ENCODE measurements around the gene PPM1H. TPM values are rescaled to one million over a fixed set of nuclear protein-coding genes. Genes with fewer than 3 reads are reported as not detected.

Gene PPM1H
- total RNA-seq, 1 donor from 2014 or later = 31.0 TPM

- Mint-ChIP-seq H3K27me3 (no peaks in the 10 kb centered on the region), H3K4me3 (no peak overlapping the region), H3K9me3 (no peaks in the 10 kb centered on the region), H3K27ac (no peak overlapping the region), H3K36me3 (peaks cover 36% of the 10 kb centered on the region), H3K4me1 (ENCODE audit: unreplicated experiment) (peaks cover 31% of the 10 kb centered on the region)
- TF ChIP-seq CTCF (conservative IDR thresholded peaks at IDR 0.05) = no peak
- no peak for DNase-seq (ENCODE audit: extremely low spot score, unreplicated experiment)
Measured at GRCh38 chr12:62660756-62661155, 274.2 kb downstream of the PPM1H start.

- Mint-ChIP-seq H3K36me3 (peaks cover 39% of the 10 kb centered on the region), H3K4me3 (no peak overlapping the region), H3K27me3 (no peaks in the 10 kb centered on the region), H3K4me1 (ENCODE audit: unreplicated experiment) (peaks cover 38% of the 10 kb centered on the region), H3K9me3 (no peaks in the 10 kb centered on the region), H3K27ac (no peak overlapping the region)
- DNase-seq (ENCODE audit: extremely low spot score, unreplicated experiment) = no peak
- TF ChIP-seq CTCF (conservative IDR thresholded peaks at IDR 0.05) = no peak
Measured at GRCh38 chr12:62659453-62660295, 275.3 kb downstream of the PPM1H start.

- DNase-seq (ENCODE audit: extremely low spot score, unreplicated experiment) = no peak
- no peaks in the 10 kb centered on the region for H3K27me3 Mint-ChIP-seq
- H3K9me3 Mint-ChIP-seq = no peaks in the 10 kb centered on the region
- H3K4me1 Mint-ChIP-seq (ENCODE audit: unreplicated experiment) = peaks cover 41% of the 10 kb centered on the region
- no peak for TF ChIP-seq CTCF (conservative IDR thresholded peaks at IDR 0.05)
- H3K36me3 Mint-ChIP-seq = peaks cover 34% of the 10 kb centered on the region
- no peak overlapping the region for H3K27ac Mint-ChIP-seq
- H3K4me3 Mint-ChIP-seq = no peak overlapping the region
Measured at GRCh38 chr12:62658910-62659309, 276.0 kb downstream of the PPM1H start.

- no peaks in the 10 kb centered on the region for H3K9me3 Mint-ChIP-seq
Measured at GRCh38 chr12:62657363-62657632, 277.7 kb downstream of the PPM1H start.

GRCh38 chr12:62656591-62657362 lies 278.2 kb downstream of the PPM1H start:
- Mint-ChIP-seq H3K27ac (no peak overlapping the region), H3K27me3 (no peaks in the 10 kb centered on the region), H3K4me1 (ENCODE audit: unreplicated experiment) (peaks cover 48% of the 10 kb centered on the region), H3K9me3 (no peaks in the 10 kb centered on the region), H3K36me3 (peaks cover 30% of the 10 kb centered on the region), H3K4me3 (no peak overlapping the region)
- no peak for TF ChIP-seq CTCF (conservative IDR thresholded peaks at IDR 0.05)
- DNase-seq (ENCODE audit: extremely low spot score, unreplicated experiment) = no peak

More at GRCh38 chr12:62657363-62657632, 277.7 kb downstream of the PPM1H start:
- Mint-ChIP-seq H3K27ac (no peak overlapping the region), H3K27me3 (no peaks in the 10 kb centered on the region), H3K4me3 (no peak overlapping the region), H3K36me3 (peaks cover 31% of the 10 kb centered on the region), H3K4me1 (ENCODE audit: unreplicated experiment) (peaks cover 48% of the 10 kb centered on the region)
- TF ChIP-seq CTCF (conservative IDR thresholded peaks at IDR 0.05) = no peak
- no peak for DNase-seq (ENCODE audit: extremely low spot score, unreplicated experiment)
